Prostate gland (tissue), 2 donors: Measurements from ENCODE around the gene RAI14.

Experiments
- CTCF ChIP-seq, 4 experiments: fragments of 200-600 bp in 2 of 4; fragments of 450-650 bp in 2 of 4; sonication (generic) in 2 of 4; IDR thresholded peaks; 1 replicate in 3 of 4; 2 replicates in 1 of 4; pipeline ENCODE4 v1.5.1; 2016 to 2019; ENCODE audit warnings: antibody characterized with exemption in 4 of 4, mild to moderate bottlenecking in 2 of 4, moderate library complexity in 2 of 4
- POLR2A ChIP-seq: fragments of 450-650 bp; IDR thresholded peaks from one replicate; pipeline ENCODE4 v1.6.1; 2016; ENCODE audit warnings: antibody characterized with exemption, mild to moderate bottlenecking
- POLR2AphosphoS5 ChIP-seq: sonication (generic); formaldehyde crosslinking; IDR thresholded peaks from one replicate; pipeline ENCODE4 v1.6.1; 2017; ENCODE audit warnings: antibody characterized with exemption

- no peak for TF ChIP-seq POLR2A
- TF ChIP-seq CTCF (IDR thresholded peaks at IDR 0.05): no peak
- no peak for TF ChIP-seq POLR2AphosphoS5
Observed at GRCh38 chr5:34721327-34721726, 65.2 kb downstream of the RAI14 start.
